Activated CD8-positive, alpha-beta memory T cell treated with anti-CD3 and anti-CD28 coated beads, Interleukin-2, amount 10 ng/mL, durations not matched to agents 7 days and 5 days (primary cell): ENCODE measurements around the gene SHISA6. TPM values are rescaled to one million over a fixed set of nuclear protein-coding genes. Genes with fewer than 3 reads are reported as not detected.
"Not testable (repeated sequence)": the region's sequence is repeated elsewhere in the genome, so short reads cannot be mapped to it uniquely, and the experiment has no call there.

Experiments used
- ATAC-seq: fragments of 150-1000 bp; cut with Tn5 transposase; one replicate; pipeline ENCODE4 v1.10.0; 2021; ENCODE audit warnings: moderate library complexity
- CTCF ChIA-PET: fragments of 350-600 bp; sonication (Branson Sonifier 250); formaldehyde crosslinking; loops from one replicate; lab custom pipeline; 2021; ENCODE audit warnings: antibody characterized with exemption; lab: Charles Lee
- DNase-seq: peaks from one replicate; pipeline ENCODE4 v3.0.0-alpha.2; 2020
- H3K27ac Mint-ChIP-seq: one replicate; pipeline ENCODE4 v1.8.0; 2021; ENCODE audit warnings: mild to moderate bottlenecking, mixed read lengths
- H3K27me3 Mint-ChIP-seq: one replicate; pipeline ENCODE4 v1.8.0; 2021; ENCODE audit warnings: mixed read lengths
- H3K36me3 Mint-ChIP-seq: one replicate; pipeline ENCODE4 v1.8.0; 2021; ENCODE audit warnings: mild to moderate bottlenecking, mixed read lengths
- H3K4me1 Mint-ChIP-seq: one replicate; pipeline ENCODE4 v1.8.0; 2021; ENCODE audit warnings: mixed read lengths
- H3K4me3 Mint-ChIP-seq: one replicate; pipeline ENCODE4 v1.8.0; 2021; ENCODE audit warnings: mild to moderate bottlenecking, moderate library complexity, mixed read lengths
- H3K9me3 Mint-ChIP-seq: one replicate; pipeline ENCODE4 v1.8.0; 2022; ENCODE audit warnings: low read depth, mixed read lengths
- total RNA-seq, 2 experiments: library from RNA; stranded (reverse); gene quantifications; one replicate each; pipeline ENCODE4 v1.2.3, GENCODE V29; 2021

SHISA6 gene
- total RNA-seq, 2 experiments from 2014 or later = not detected

GRCh38 chr17:11300201-11300600 is 59.2 kb downstream of the SHISA6 start:
- Mint-ChIP-seq H3K4me3 (no peak overlapping the region), H3K27ac (no peak overlapping the region), H3K36me3 (no peaks in the 10 kb centered on the region), H3K9me3 (peaks cover 5% of the 10 kb centered on the region), H3K4me1 (no peaks in the 10 kb centered on the region), H3K27me3 (no peaks in the 10 kb centered on the region)
- CTCF ChIA-PET = no interaction called here
- ATAC-seq (no peak), DNase-seq (no peak)

- CTCF ChIA-PET = no interaction called here
- Mint-ChIP-seq H3K27ac (no peak overlapping the region), H3K4me3 (no peak overlapping the region), H3K4me1 (no peaks in the 10 kb centered on the region), H3K9me3 (peaks cover 5% of the 10 kb centered on the region), H3K36me3 (no peaks in the 10 kb centered on the region), H3K27me3 (no peaks in the 10 kb centered on the region)
- DNase-seq = no peak
- no peak for ATAC-seq
Observed at GRCh38 chr17:11300738-11301137, 59.7 kb downstream of the SHISA6 start.

- H3K36me3 Mint-ChIP-seq, H3K27ac Mint-ChIP-seq, DNase-seq, CTCF ChIA-PET, H3K4me1 Mint-ChIP-seq, H3K27me3 Mint-ChIP-seq, ATAC-seq, H3K9me3 Mint-ChIP-seq, H3K4me3 Mint-ChIP-seq: not testable (repeated sequence)
Observed at GRCh38 chr17:11301874-11302273, 60.9 kb downstream of the SHISA6 start.

- ATAC-seq (no peak), DNase-seq (no peak)
- Mint-ChIP-seq H3K27me3 (no peaks in the 10 kb centered on the region), H3K4me3 (no peak overlapping the region), H3K27ac (no peak overlapping the region), H3K9me3 (peaks cover 7% of the 10 kb centered on the region), H3K4me1 (no peaks in the 10 kb centered on the region), H3K36me3 (no peaks in the 10 kb centered on the region)
- CTCF ChIA-PET = no interaction called here
Observed at GRCh38 chr17:11302401-11303186, 61.6 kb downstream of the SHISA6 start.

- H3K27me3 Mint-ChIP-seq = no peaks in the 10 kb centered on the region
- ATAC-seq = no peak
- no peak overlapping the region for H3K27ac Mint-ChIP-seq
- CTCF ChIA-PET = no interaction called here
- peaks cover 7% of the 10 kb centered on the region for H3K9me3 Mint-ChIP-seq
- no peaks in the 10 kb centered on the region for H3K36me3 Mint-ChIP-seq
- H3K4me3 Mint-ChIP-seq = no peak overlapping the region
- H3K4me1 Mint-ChIP-seq = no peaks in the 10 kb centered on the region
- DNase-seq = no peak
Observed at GRCh38 chr17:11303773-11304394, 62.9 kb downstream of the SHISA6 start.

- no peaks in the 10 kb centered on the region for H3K36me3 Mint-ChIP-seq
- DNase-seq (no peak), ATAC-seq (no peak)
- H3K27me3 Mint-ChIP-seq = no peaks in the 10 kb centered on the region
- H3K4me1 Mint-ChIP-seq = no peaks in the 10 kb centered on the region
- CTCF ChIA-PET = no interaction called here
- no peak overlapping the region for H3K4me3 Mint-ChIP-seq
- H3K27ac Mint-ChIP-seq = no peak overlapping the region
- peaks cover 4% of the 10 kb centered on the region for H3K9me3 Mint-ChIP-seq
Observed at GRCh38 chr17:11304568-11304967, 63.6 kb downstream of the SHISA6 start.

- Mint-ChIP-seq H3K4me1 (no peaks in the 10 kb centered on the region), H3K36me3 (no peaks in the 10 kb centered on the region), H3K4me3 (no peak overlapping the region), H3K27me3 (no peaks in the 10 kb centered on the region), H3K9me3 (peaks cover 4% of the 10 kb centered on the region), H3K27ac (no peak overlapping the region)
- CTCF ChIA-PET = no interaction called here
- DNase-seq = no peak
- ATAC-seq = no peak
Observed at GRCh38 chr17:11305524-11305923, 64.5 kb downstream of the SHISA6 start.

- no peak overlapping the region for H3K4me3 Mint-ChIP-seq
- H3K27ac Mint-ChIP-seq = no peak overlapping the region
- no peaks in the 10 kb centered on the region for H3K36me3 Mint-ChIP-seq
- peaks cover 2% of the 10 kb centered on the region for H3K9me3 Mint-ChIP-seq
- DNase-seq = no peak
- no peaks in the 10 kb centered on the region for H3K4me1 Mint-ChIP-seq
- no peak for ATAC-seq
- CTCF ChIA-PET = no interaction called here
- H3K27me3 Mint-ChIP-seq = no peaks in the 10 kb centered on the region
Observed at GRCh38 chr17:11308531-11308930, 67.5 kb downstream of the SHISA6 start.

GRCh38 chr17:11309033-11309432 is 68.0 kb downstream of the SHISA6 start:
- CTCF ChIA-PET = no interaction called here
- Mint-ChIP-seq H3K4me3 (no peak overlapping the region), H3K36me3 (no peaks in the 10 kb centered on the region), H3K27me3 (no peaks in the 10 kb centered on the region), H3K4me1 (no peaks in the 10 kb centered on the region), H3K27ac (no peak overlapping the region), H3K9me3 (peaks cover 2% of the 10 kb centered on the region)
- no peak for ATAC-seq
- no peak for DNase-seq

- CTCF ChIA-PET = no interaction called here
- DNase-seq (no peak), ATAC-seq (no peak)
- Mint-ChIP-seq H3K36me3 (no peaks in the 10 kb centered on the region), H3K9me3 (peaks cover 2% of the 10 kb centered on the region), H3K4me1 (no peaks in the 10 kb centered on the region), H3K4me3 (no peak overlapping the region), H3K27ac (no peak overlapping the region), H3K27me3 (no peaks in the 10 kb centered on the region)
Observed at GRCh38 chr17:11309850-11310249, 68.8 kb downstream of the SHISA6 start.

GRCh38 chr17:11316451-11316850 is 75.4 kb downstream of the SHISA6 start:
- H3K36me3 Mint-ChIP-seq, CTCF ChIA-PET, H3K27me3 Mint-ChIP-seq: not testable (repeated sequence)

GRCh38 chr17:11318207-11318606 is 77.2 kb downstream of the SHISA6 start:
- ATAC-seq (no peak), DNase-seq (no peak)
- Mint-ChIP-seq H3K27ac (no peak overlapping the region), H3K9me3 (peaks cover 4% of the 10 kb centered on the region), H3K4me3 (no peak overlapping the region), H3K27me3 (no peaks in the 10 kb centered on the region), H3K4me1 (no peaks in the 10 kb centered on the region), H3K36me3 (no peaks in the 10 kb centered on the region)
- CTCF ChIA-PET = no interaction called here

More at GRCh38 chr17:11316451-11316850, 75.4 kb downstream of the SHISA6 start:
- not testable (repeated sequence) for ATAC-seq, H3K9me3 Mint-ChIP-seq, H3K4me3 Mint-ChIP-seq, DNase-seq, H3K27ac Mint-ChIP-seq, H3K4me1 Mint-ChIP-seq

GRCh38 chr17:11319894-11320293 is 78.9 kb downstream of the SHISA6 start:
- Mint-ChIP-seq H3K4me1 (no peaks in the 10 kb centered on the region), H3K27me3 (no peaks in the 10 kb centered on the region), H3K27ac (no peak overlapping the region), H3K9me3 (peaks cover 4% of the 10 kb centered on the region), H3K36me3 (no peaks in the 10 kb centered on the region), H3K4me3 (no peak overlapping the region)
- CTCF ChIA-PET = no interaction called here
- ATAC-seq = no peak
- no peak for DNase-seq

- ATAC-seq = no peak
- no peak overlapping the region for H3K27ac Mint-ChIP-seq
- peaks cover 4% of the 10 kb centered on the region for H3K9me3 Mint-ChIP-seq
Observed at GRCh38 chr17:11324021-11324420, 83.0 kb downstream of the SHISA6 start.

More at GRCh38 chr17:11324021-11324420, 83.0 kb downstream of the SHISA6 start:
- no peak for DNase-seq
- Mint-ChIP-seq H3K4me3 (no peak overlapping the region), H3K4me1 (no peaks in the 10 kb centered on the region), H3K36me3 (no peaks in the 10 kb centered on the region), H3K27me3 (no peaks in the 10 kb centered on the region)
- CTCF ChIA-PET = no interaction called here
